ENCODE results near the gene BRIP1. TPM values are rescaled to one million over a fixed set of nuclear protein-coding genes. Genes with fewer than 3 reads are reported as not detected.

Gene BRIP1
- total RNA-seq, 1 donor from 2014 or later, result 4.3 TPM

DNA sequence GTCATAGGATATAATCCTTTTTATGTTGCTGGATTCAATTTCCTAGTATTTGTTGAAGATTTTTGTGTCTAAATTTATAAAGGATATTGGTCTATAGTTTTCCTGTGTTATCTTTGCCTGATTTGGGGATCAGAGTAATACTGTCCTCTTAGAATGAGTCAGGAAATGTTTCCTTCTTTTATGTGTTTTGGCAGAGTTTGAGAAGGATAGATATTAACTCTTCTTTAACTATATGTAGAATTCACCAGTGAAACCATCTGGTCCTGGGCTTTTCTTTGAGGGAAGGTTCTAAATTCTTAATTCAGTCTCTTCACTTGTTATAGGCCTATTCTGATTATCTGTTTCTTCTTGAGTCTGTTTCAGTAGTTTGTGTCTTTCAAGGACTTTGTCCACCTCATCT lies 206.0 kb downstream of the BRIP1 start:
- H3K27me3 Mint-ChIP-seq (ENCODE audit: low read depth), result no peaks in the 10 kb centered on the region

DNA sequence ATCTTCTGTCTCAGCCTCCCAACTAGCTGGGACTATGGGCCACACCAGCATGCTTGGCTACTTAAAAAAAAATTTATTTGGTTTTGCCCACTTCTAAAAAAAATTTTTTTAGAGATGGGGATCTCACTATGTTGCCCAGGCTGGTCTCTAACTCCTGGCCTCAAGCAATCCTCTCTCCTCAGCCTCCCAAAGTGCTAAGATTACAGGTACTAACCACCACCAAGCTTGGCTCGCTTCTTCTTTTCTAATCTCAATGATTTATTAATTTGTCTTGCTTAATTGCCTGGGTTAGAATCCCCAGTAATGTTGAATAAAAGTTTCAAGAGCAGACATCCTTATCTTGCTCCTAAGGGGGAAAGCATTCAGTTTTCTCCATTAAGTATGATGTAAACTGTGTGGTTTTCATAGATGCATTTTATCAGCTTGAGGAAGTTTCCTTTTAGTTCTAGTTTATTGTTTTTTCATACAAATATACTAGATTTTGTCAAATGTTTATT lies 206.6 kb downstream of the BRIP1 start:
- no peak overlapping the region for H3K4me3 Mint-ChIP-seq (ENCODE audit: unreplicated experiment)
- no peak overlapping the region for H3K27ac Mint-ChIP-seq (ENCODE audit: unreplicated experiment)
- no peak for DNase-seq (ENCODE audit: low spot score)
- no peaks in the 10 kb centered on the region for H3K4me1 Mint-ChIP-seq (ENCODE audit: low read depth)
- TF ChIP-seq, protein P1, sequence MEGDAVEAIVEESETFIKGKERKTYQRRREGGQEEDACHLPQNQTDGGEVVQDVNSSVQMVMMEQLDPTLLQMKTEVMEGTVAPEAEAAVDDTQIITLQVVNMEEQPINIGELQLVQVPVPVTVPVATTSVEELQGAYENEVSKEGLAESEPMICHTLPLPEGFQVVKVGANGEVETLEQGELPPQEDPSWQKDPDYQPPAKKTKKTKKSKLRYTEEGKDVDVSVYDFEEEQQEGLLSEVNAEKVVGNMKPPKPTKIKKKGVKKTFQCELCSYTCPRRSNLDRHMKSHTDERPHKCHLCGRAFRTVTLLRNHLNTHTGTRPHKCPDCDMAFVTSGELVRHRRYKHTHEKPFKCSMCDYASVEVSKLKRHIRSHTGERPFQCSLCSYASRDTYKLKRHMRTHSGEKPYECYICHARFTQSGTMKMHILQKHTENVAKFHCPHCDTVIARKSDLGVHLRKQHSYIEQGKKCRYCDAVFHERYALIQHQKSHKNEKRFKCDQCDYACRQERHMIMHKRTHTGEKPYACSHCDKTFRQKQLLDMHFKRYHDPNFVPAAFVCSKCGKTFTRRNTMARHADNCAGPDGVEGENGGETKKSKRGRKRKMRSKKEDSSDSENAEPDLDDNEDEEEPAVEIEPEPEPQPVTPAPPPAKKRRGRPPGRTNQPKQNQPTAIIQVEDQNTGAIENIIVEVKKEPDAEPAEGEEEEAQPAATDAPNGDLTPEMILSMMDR (IDR thresholded peaks at IDR 0.05), result no peak
- H3K36me3 Mint-ChIP-seq (ENCODE audit: low read depth), result peaks cover 3% of the 10 kb centered on the region
- H3K27me3 Mint-ChIP-seq (ENCODE audit: low read depth), result no peaks in the 10 kb centered on the region
- peaks cover 20% of the 10 kb centered on the region for H3K9me3 Mint-ChIP-seq (ENCODE audit: low read depth)

More for the DNA sequence above, 206.0 kb downstream of the BRIP1 start:
- Mint-ChIP-seq H3K4me3 (ENCODE audit: unreplicated experiment) (no peak overlapping the region), H3K4me1 (ENCODE audit: low read depth) (no peaks in the 10 kb centered on the region), H3K9me3 (ENCODE audit: low read depth) (peaks cover 15% of the 10 kb centered on the region), H3K27ac (ENCODE audit: unreplicated experiment) (no peak overlapping the region), H3K36me3 (ENCODE audit: low read depth) (peaks cover 1% of the 10 kb centered on the region)
- DNase-seq (ENCODE audit: low spot score), result no peak
- TF ChIP-seq, protein P1 (IDR thresholded peaks at IDR 0.05), result no peak

DNA sequence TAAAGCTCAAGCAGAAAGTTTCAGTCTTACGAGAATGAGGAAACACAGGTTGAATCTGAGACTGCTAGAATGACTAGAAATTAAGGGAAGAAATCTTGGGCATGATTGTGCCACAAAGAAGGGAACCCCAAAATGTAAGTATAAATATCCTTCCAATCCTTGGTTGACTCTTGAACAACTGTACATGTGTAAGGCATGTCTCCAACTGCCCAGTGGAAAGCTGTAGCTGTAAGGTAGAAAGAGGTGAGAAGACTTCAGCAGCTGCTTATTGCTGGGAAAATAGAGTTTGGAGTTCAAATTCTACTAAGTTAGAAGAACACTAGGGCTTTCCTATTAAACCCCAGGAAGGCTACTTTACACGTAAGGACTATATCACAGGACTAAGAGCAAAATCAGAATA lies 212.6 kb downstream of the BRIP1 start:
- Mint-ChIP-seq H3K9me3 (ENCODE audit: low read depth) (peaks cover 41% of the 10 kb centered on the region), H3K36me3 (ENCODE audit: low read depth) (peaks cover 10% of the 10 kb centered on the region), H3K27ac (ENCODE audit: unreplicated experiment) (no peak overlapping the region), H3K27me3 (ENCODE audit: low read depth) (no peaks in the 10 kb centered on the region), H3K4me3 (ENCODE audit: unreplicated experiment) (no peak overlapping the region), H3K4me1 (ENCODE audit: low read depth) (peaks cover 14% of the 10 kb centered on the region)
- DNase-seq (ENCODE audit: low spot score), result no peak
- TF ChIP-seq, protein P1 (IDR thresholded peaks at IDR 0.05), result no peak

DNA sequence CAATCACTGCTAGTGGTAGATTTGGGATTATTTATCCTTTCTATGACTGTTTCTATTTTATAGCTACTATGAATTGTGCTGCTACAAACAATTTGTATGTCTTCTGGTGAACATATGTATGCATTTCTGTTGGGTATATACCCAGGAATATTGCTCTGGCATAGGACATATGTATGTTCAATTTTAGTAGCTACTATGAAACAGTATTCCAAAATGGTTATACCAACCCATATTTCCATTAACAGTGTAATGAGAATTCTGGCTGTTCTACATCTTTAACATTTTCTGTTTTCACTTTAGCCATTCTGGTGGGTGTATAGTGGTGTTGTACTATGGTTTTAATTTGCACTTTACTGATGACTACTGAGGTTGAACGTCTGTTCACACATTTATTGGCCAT lies 214.7 kb downstream of the BRIP1 start:
- no peak for DNase-seq (ENCODE audit: low spot score)
- H3K36me3 Mint-ChIP-seq (ENCODE audit: low read depth), result peaks cover 9% of the 10 kb centered on the region
- H3K9me3 Mint-ChIP-seq (ENCODE audit: low read depth), result peaks cover 38% of the 10 kb centered on the region
- H3K4me3 Mint-ChIP-seq (ENCODE audit: unreplicated experiment), result no peak overlapping the region
- H3K27me3 Mint-ChIP-seq (ENCODE audit: low read depth), result no peaks in the 10 kb centered on the region
- TF ChIP-seq, protein P1 (IDR thresholded peaks at IDR 0.05), result no peak
- no peak overlapping the region for H3K27ac Mint-ChIP-seq (ENCODE audit: unreplicated experiment)
- H3K4me1 Mint-ChIP-seq (ENCODE audit: low read depth), result peaks cover 15% of the 10 kb centered on the region

DNA sequence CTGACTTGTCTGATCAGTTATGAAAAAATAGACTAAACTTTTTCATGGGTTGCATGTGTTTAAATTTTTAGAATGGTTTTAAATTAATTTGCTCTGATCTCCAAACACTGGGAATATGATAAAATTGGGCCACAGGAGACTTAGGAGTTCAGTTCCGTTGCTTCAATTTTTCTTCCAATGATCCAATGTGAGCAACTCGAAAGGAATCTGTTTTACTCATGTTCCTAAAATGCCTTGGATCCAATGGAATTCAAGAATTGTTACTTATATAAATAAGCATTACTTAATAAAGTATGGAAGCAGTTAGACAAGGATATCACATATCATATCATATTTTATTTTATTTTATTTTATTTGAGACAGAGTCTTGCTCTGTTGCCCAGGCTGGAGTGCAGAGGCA lies 216.3 kb downstream of the BRIP1 start:
- DNase-seq (ENCODE audit: low spot score), result no peak
- no peaks in the 10 kb centered on the region for H3K27me3 Mint-ChIP-seq (ENCODE audit: low read depth)
- H3K9me3 Mint-ChIP-seq (ENCODE audit: low read depth), result peaks cover 23% of the 10 kb centered on the region
- H3K36me3 Mint-ChIP-seq (ENCODE audit: low read depth), result peaks cover 9% of the 10 kb centered on the region
- H3K4me1 Mint-ChIP-seq (ENCODE audit: low read depth), result peaks cover 15% of the 10 kb centered on the region
- TF ChIP-seq, protein P1 (IDR thresholded peaks at IDR 0.05), result no peak
- H3K27ac Mint-ChIP-seq (ENCODE audit: unreplicated experiment), result no peak overlapping the region
- no peak overlapping the region for H3K4me3 Mint-ChIP-seq (ENCODE audit: unreplicated experiment)
